ENCODE measurements around the gene PROSER2. TPM values are rescaled to one million over a fixed set of nuclear protein-coding genes. Genes with fewer than 3 reads are reported as not detected.

Gene PROSER2, protein sequence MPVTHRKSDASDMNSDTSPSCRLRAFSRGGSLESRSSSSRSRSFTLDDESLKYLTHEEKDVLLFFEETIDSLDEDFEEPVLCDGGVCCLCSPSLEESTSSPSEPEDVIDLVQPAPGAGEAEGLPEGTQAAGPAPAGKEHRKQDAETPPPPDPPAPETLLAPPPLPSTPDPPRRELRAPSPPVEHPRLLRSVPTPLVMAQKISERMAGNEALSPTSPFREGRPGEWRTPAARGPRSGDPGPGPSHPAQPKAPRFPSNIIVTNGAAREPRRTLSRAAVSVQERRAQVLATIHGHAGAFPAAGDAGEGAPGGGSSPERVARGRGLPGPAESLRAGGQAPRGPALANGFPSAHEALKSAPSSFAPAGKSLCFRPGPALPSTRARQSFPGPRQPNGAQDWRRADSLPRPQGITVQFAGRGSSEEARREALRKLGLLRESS
- 5.5 TPM for polyA plus RNA-seq (ENCODE audit: insufficient read length)

DNA sequence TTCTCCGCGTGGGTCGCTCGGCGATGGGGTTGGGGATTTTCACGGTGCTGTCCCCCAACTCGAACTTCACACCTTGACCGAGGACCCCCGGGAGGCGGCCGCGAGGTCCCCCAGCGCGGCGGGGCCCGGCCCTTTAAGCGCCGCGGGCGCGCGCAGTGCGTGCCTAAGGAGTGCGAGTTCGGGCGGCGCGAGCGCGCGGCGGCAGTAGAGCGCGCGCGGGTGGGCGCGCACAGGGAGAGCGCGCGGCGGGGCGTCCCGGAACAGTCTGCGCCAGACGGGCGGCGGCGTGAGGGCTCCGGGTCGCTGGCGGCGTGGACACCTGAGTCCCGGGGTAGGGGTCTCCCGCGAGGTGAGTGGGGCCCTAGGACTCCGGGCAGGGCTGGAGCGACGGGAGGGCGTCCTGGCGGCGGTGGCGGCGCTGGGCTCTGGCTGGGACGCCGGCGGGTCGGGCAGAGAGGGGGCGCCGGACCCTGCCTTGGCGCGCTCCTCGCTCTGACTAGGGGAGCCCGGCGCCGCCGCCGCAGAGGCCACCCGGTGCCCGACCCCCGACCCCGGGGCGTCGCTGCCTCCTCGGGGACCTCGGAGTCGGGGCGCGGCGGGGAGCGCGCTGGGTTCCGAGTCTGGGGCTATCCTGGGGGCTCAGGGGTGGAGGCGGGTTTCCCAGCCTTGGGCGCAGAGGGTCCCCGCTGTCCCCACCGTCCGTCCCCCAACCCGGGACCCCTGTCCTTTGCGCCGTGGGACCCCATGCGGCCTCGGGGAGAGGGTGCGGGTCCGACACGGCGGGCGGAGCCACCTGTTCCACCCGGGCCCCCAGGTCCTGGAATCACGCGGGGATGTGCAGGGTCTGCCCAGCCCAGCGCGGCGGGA lies at the start of gene PROSER2:
Gene PROSER2 (plus strand): TSS at position 235 of the 867 bp plus-strand sequence. CDS start 28,722 bp downstream, outside the sequence.
- peak; percentile 81 for DNase-seq

DNA sequence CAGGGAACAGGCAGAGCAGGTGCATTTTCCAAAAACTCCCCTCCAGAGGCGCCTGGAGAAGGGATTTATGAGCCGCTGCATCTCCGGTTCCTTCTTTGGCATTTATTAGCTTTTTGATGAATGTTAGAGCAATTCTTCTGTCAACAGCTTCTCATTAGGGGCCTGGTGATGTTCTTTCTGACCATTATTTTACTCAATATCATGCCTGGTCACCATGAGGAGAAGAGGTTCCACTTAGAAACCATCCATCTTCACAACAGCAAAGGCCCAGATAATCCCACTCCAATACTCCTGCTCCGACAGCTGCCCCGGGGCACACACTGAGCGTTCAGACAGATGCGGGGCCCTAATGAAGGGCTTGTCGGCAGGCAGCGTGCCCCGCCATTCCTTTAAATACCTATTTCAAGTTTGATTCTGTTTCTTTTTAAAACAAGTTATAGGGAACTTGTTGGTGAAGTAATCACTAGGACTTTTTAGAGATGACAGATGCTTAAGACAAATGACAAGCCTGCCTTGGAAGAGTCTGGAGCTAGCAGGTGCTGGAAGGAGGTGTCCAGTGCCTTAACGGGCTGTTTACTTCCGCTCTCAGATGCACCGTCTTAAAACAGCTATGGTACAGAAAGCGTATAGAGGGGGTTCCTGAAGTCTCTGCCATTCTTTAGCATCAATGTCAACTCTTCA lies 49.3 kb upstream of the PROSER2 start:
- no peak for DNase-seq

DNA sequence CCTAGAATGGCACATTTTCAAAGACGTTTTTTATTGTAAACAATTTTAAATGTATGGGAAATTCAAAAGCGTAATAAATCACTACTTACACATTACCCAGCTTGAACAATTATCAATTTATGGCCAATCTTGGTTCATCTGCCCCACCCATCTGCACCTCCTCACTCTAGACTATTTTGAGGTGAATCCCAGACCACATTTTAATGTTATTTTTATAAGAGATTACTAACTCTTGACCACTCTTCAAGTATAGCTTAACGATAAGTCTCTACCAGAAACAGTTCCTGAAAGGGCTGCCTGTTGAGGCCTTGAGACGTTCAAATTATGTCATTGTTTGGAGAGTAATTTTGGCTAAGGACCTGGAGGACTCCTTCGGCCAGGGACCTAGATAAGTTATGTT lies 47.7 kb upstream of the PROSER2 start:
- DNase-seq, result no peak

DNA sequence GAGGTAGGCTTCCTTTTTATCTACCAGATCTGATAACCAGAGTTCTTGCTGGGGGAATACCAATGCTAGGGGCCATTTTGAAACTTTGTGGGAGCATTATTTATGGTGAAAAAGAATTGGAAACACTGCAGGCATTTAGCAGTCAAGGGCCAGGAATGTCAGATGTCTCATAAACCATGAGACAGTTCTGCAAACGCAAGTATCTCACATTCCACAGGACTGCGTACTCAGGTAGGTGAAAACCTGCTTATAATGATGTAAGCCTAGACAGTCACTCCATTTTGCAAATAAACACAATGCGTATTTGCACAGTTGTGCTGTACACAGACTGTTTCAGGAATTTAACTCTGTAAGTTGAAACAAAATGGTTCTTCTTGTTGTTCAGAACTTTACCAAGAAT lies 47.1 kb upstream of the PROSER2 start:
- no peak for DNase-seq

DNA sequence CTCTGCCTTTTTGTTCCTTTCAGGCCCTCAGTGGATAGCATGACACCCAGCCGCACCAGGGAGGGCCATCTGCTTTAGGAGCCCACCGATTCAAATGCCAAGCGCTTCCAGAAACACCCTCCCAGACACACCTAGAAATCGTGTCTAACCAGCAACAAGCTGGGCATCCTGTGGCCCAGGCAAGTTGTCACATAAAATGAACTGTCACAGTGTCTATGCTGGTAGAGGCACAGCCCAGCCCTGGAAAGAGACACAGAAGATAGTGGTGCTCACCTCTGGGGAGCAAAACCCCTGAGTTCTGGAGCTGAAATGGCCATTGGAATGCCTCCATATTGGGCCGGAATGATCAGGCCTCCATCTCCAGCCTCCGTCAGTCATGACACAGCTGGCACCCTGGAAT lies 42.0 kb upstream of the PROSER2 start:
- no peak for DNase-seq

DNA sequence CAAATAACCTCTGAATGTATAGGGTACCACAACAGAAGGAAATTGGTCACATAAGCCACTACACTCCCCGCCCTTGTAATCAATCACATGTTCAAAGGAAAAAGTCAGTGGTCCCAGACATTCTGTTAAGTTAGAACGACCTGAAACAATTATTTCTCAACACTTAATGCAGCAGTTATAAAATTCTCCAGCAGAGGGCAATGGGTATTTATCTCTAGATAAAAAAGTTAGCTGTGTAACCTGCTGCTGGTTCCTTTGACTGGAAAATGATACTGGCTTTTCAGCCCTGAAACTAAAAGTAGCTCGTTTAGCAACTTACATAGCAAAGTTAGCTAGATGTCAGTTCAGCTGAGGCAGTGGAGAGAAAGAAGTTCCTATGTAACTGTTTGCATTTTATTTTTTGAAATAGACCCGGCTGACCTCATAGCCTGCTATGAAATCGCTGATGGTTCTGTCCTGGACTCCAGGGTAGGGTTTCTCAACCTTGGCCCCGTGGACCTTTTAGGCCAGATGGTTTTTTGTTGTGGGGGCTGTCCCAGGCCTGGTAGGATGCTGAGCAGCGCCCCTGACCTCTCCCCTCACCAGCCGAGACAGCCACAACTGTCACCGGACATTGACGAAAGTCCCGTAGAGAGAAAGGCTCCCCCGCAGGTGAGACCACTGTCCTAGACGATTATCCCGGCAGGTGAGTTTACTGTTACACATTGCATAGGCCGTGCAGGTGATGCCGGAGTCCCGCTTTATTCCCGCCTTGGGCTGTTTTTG lies 40.2 kb upstream of the PROSER2 start:
- peak; percentile 40 for DNase-seq

DNA sequence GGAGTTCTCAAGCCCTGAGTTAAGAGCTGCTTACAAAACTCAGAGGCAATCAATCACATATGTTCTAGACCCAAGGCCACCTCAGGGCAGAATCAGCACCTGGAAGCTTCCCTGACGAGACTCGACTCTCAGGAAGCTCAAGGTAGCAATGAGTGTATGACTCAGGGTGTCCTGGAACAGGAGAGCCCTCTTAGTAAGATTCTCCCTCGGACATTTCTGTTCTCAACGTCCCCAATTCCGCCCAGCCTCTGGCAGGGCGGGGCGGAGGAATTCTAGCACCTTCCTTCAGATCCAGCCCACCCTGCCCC lies 39.6 kb upstream of the PROSER2 start:
- no peak for DNase-seq

DNA sequence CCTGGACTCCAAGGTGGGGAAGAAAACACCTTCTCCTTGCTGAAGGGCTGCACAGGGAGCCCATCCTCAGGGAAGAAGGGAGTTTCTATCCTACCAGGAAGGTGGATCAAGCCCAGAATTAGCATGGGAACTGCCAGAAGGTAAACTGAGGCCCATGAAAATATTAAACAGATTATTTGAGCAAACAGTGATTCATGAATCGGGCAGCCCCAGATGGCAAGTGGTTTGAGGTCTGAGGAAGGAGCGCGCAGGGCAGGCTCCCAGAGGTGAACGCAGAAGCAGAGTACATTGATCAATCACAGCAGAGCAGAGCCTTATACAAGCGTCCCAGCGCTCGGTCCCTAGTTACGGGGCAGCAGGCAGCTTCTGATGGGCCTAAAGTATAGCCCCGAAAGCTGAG lies 35.8 kb upstream of the PROSER2 start:
- DNase-seq, result no peak

DNA sequence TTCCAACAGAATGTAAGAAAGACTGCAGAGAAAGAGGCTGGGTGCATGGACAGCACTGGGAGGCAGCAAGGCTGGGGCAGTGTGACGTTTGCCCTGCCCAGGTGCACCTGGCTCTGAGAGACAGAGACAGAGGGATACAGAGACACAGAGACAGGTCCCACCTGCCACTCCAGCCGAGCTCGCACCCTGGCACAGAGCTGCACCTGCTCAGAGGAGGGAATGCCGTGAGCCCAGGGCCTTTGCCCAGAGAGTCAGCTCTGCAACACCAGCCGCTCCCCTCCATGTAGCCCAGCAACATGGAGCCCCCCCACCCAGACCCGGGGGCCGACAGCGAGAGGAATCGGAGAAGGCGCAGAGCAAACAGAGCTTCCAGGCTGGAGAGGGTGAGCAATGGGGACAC lies 35.3 kb upstream of the PROSER2 start:
- DNase-seq, result no peak

DNA sequence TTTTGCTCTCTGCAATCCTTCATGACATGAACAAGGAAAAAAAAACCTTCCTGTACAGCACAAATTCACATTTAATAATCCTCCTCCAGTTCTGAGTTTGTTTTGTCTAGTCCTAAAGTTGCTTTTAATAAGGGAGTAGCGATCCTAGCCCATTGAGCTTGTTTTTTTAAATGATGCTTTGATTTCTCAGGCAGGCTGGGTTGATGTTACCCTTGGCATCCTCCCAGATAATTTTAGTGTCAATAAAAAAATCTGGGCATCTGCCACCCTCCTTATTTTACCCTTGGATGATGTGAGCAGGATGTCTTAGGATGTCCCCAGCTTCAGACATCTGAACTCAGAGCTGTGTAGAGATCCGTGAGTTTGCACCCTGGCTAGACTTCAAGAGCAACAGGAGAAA lies 33.9 kb upstream of the PROSER2 start:
- no peak for DNase-seq

DNA sequence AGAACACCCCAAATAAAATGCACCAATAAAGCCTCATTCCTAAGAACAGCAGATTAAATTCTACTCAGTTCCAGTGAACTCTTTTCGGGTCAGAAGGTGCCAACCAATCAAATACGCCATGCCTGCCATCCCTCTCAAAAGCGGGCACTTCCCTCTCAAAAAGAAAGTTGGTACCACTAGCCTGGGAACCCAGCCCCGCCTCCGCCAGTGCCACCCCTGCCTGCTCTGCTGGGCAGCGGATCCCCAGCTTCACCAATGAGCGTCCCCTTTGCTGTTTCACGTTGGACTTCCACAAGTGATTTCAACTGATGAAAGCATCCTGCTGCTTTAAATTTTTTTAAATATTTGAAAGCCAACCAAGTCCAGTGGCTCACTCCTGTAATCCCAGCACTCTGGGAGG lies 33.2 kb upstream of the PROSER2 start:
- DNase-seq, result no peak

DNA sequence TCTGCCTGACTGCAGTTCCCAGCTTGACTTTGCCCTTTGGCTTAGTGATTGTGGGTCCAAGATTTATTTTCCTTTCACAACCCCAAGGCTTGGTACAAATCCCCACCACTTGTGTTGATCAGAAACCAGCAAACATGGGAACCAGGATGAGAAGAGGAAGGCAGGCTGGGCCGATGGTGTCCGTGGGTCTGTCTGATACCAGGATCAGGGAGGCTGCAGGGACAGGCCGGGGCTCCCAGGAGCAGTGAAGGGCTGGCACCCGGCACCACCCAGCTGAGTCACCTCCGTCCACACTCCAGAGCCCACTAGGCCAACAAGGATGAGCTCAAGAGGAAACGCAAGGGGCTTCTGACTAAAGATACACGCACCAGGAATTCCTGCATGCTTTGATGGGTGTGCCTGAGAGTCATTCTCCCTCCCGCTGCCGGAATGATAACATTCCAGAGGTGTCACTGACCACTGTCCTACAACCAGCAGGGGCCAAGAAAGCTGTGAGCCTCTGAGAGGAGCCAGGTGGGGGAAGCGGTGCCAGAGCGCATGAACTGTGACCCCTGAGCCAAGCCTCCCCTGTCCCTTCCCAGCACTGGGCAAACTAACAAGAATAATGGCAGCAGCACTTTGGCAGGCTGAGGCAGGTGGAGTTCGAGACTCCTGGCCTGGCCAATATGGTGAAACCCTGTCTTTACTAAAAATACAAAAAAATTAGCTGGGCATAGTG lies 29.2 kb upstream of the PROSER2 start:
- DNase-seq, result no peak

DNA sequence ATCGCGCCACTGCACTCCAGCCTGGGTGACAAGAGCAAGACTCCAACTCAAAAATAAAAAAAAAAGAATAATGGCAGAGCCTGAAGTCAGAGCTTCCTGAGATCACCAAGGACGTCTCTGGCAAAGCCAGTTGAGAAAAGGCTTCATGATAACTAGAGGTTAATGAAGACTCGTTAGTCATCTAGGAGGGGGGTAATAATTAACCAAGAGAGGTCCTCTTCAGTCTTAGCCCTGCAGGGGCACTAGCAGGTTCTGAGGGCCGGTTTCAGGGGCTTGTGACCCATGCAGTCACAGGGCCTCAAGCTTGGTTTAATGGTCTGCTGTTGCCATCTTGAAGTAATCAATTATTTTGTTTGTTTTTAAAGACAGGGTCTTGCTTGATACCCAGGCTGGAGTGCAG lies 28.6 kb upstream of the PROSER2 start:
- DNase-seq, result no peak

DNA sequence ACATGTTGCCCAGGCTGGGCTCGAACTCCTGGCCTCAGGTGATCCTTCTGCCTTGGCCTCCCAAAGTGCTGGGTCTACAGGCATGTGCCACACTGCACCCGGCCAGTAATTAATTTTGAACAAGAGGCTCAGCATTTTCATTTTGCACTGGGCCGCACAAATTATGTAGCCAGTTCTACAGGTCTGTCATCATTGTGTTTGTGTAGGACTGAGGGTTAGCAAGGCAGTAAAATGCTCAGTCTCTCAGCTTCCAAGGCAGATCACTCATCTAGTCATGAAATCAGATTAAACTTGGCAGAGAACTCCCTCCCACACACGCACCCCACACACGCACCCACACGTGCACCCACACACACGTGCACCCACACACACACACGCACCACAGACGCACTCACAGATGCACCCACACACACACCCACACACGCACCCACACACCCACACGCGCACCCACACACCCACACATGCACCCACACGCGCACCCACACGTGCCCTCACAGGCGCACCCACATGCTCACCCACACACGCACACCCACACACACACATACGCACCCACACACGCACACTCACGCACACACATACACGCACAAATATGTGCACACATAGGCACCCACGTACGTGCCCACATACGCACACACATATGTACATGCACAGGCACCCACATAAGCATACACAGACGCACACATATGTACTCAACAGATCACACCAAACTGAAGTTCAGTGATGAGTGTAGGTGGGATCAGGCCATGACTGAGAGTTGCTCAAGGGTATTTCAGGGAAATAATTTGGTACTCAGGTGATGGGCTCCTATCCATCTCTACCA lies 27.8 kb upstream of the PROSER2 start:
- no peak for DNase-seq

DNA sequence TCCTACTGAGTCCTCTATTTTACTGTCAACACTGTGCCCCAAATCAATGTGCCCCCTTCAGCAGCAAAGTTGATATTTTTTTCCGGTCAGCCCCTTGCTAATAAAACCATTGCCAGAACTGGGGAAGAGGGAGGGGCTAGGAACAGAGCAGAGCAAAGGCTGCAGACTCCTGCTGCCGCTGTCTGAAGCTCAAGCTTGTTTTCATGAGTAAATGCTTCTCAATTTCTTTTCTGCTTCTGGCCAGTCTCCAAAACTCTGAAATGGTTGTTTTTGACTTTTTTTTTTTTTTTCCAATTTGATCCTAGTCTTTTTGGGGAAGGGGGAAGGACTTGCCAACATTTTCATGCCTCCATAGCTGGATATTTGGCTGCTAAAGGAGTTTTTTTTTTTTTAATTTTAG lies 26.7 kb upstream of the PROSER2 start:
- no peak for DNase-seq

DNA sequence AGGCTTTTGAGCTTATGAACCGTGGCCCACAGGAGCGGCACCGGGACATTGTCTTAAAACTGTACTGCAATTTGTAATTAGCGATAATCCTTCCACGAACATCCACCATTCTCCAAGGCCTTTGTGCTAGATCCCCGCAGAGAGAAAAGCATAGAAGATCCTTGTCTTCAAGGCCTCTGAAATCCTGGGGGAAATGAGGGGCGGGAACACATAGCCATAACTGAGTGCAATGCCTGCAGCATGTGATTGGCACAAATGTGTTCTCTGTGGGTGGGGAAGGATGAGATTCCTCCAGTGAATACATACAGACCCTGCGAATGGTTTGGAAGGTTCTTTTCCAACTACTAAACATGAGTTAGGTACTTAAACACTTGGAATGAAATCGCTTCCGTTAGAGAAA lies 25.9 kb upstream of the PROSER2 start:
- DNase-seq, result no peak

DNA sequence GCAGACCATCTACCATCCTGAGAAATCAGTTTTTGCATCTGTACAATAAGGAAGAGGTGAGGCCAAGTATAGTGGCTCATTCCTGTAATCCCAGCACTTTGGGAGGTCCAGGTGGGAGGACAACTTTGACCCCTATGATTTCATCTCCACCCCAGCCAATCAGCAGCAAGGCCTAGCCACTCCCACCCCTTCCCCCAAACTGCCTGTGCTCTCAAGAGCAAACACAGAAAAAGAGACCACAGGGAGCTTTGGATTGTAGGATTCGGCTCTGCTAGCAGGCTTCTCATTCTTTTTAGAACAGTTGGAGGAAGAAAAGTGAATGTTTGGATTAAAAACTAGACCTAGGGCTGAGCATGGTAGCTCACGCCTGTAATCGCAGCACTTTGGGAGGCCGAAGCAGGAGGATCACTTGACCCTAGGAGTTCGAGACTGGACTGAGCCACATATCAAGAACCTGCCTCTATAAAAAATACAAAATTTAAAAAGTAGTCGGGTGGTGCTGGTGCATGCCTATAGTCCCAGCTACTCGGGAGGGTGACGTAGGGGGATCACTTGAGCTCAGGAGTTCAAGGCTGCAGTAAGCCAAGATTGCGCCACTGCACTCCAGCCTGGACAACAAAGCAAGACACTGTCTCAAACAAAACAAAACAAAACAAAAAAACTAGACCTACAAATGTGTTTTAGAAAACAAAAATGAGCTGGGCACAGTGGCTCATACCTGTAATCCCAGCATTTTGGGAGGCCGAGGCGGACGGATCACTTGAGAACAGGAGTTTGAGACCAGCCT lies 25.1 kb upstream of the PROSER2 start:
- DNase-seq, result no peak

DNA sequence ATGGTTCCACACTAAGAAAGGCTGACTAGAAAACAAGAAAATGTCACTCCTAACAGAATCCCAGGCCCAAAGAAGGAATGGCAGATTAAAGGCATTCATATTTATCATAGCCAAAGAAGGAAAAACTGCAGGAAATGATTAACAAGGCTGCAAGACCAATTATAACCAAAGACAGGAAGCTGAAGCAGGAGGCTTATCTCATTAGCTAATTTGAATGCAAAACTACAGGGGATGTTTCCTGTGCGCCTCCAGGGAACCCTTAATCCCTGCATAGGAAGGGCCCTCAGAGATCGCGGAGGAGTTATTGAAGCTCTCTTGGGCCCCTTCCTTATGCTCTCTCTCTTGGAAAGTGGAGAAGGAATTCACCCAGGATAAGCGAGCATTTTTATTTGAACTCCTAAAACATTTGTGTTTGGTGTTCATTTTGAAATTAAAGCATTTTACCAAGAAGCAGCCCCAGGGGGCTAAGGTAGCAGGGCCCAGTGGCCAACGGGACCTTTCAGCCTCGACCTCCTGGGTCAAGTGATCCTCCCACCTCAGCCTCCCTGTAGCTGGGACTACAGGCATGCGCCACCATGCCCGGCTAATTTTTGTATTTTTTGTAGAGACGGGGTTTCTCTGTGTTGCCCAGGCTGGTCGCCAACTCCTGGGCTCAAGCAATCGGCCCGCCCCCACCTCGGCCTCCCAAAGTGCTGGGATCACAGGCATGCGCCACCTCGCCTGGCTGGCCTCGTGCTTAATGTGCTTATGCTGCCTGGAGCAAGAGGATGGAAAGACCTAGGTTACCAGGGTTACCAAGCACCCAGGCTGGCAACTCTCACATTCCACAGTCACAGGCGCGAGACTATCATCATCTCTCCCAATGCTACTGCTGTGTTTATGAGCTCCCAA lies 24.1 kb upstream of the PROSER2 start:
- DNase-seq, result no peak

DNA sequence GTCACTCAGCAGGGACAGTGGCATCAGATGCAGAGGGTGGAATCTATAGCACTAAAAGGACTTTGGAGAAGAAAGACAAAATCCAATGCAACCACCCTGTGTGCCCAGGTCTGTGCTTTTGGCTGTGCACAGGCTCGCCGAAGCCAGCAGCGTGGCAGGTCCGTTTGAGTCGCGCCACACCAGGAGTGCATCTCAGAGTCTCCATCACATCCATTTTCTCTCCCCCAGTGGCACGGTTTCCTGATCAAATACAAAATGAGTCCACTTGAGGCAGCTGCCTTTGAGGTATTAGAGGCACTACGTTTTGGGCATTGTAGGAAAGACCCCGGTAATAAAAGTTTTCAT lies 23.4 kb upstream of the PROSER2 start:
- no peak for DNase-seq

Measured in hindlimb muscle (tissue), 1 donor.